ENCODE measurements around the gene KIRREL1. TPM values are rescaled to one million over a fixed set of nuclear protein-coding genes. Genes with fewer than 3 reads are reported as not detected.

KIRREL1 gene
- total RNA-seq, 1 experiment from 2014 or later = 30.5 TPM

DNA sequence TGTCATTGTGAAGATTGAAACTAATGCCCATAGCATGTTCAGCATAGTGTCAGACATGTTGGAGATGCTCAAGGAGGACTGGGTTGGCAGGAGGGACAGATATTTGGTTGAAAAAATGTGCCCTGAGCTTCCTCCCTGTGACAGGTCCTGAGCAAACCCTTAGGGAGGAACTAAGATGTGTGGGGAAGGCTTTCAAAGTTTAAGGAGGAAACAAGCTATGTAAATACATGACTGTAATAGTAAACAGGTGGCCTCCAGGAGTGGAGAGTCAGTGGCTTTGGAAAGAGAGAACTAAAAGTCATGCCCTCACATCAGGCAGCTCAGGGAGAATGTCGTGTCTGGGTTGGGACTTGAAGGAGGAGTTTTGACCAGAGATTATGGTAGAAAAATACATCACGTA lies 9.7 kb upstream of the KIRREL1 start:
- no CpG with 5 or more reads among the region's 2 CpGs for WGBS (ENCODE audit: extremely low coverage, insufficient read length, low lambda C conversion rate)
- Histone ChIP-seq H3K23me2 (ENCODE audit: insufficient read length, low read depth, low read length, poor library complexity, severe bottlenecking) (no peaks in the 10 kb centered on the region), H3K4ac (ENCODE audit: low read depth, low read length) (no peak overlapping the region), H2BK20ac (ENCODE audit: low read depth, low read length, poor library complexity, severe bottlenecking) (no peak overlapping the region), H3K9ac (ENCODE audit: extremely low read depth, insufficient read length, low read length) (no peak overlapping the region), H3K79me2 (ENCODE audit: insufficient read depth, low read length) (no peaks in the 10 kb centered on the region), H2AK5ac (ENCODE audit: insufficient read length, low read length) (no peak overlapping the region), H3K18ac (ENCODE audit: insufficient read length, low read depth, low read length) (no peak overlapping the region), H3K14ac (ENCODE audit: insufficient read depth, low read length) (no peak overlapping the region), H3K79me1 (ENCODE audit: insufficient read depth, low read depth, low read length, poor library complexity, severe bottlenecking) (no peaks in the 10 kb centered on the region), H4K8ac (replicated peaks; ENCODE audit: insufficient read length, low read depth, low read length) (no peak overlapping the region), H3K23ac (ENCODE audit: insufficient read length, low read depth, low read length) (no peak overlapping the region), H2BK120ac (ENCODE audit: low read depth, low read length, poor library complexity, severe bottlenecking) (no peak overlapping the region), H2AFZ (ENCODE audit: low read length) (no peak overlapping the region), H3K56ac (ENCODE audit: insufficient read length, low read depth, low read length) (no peak overlapping the region), H3T11ph (ENCODE audit: low read length) (no peak overlapping the region), H2BK12ac (ENCODE audit: insufficient read length, low read depth, low read length) (no peak overlapping the region), H4K5ac (ENCODE audit: insufficient read length, low read depth, low read length) (no peak overlapping the region), H4K20me1 (ENCODE audit: control insufficient read depth, insufficient read depth, insufficient read length) (no peaks in the 10 kb centered on the region), H4K91ac (ENCODE audit: insufficient read length, low read depth, low read length) (no peak overlapping the region), H3K27ac (ENCODE audit: insufficient read length, low read depth, low read length) (no peak overlapping the region), H3K4me1 (ENCODE audit: insufficient read depth, low read length) (peaks cover 9% of the 10 kb centered on the region; the same call in 1 of the 2 replicates), H3K4me2 (ENCODE audit: insufficient read depth, insufficient read length, low read length) (no peak overlapping the region), H3K9me3 (ENCODE audit: control insufficient read depth, low read depth, low read length) (no peaks in the 10 kb centered on the region), H2BK5ac (ENCODE audit: insufficient read length, low read length) (no peak overlapping the region), H3K27me3 (ENCODE audit: insufficient read depth, low read length) (no peaks in the 10 kb centered on the region), H2BK15ac (ENCODE audit: low read depth, low read length) (no peak overlapping the region)
- no peaks in the 10 kb centered on the region; the same call in 1 of the 2 replicates for H3K27me3 Mint-ChIP-seq (ENCODE audit: low read depth)
- H3K9me3 Mint-ChIP-seq = no peaks in the 10 kb centered on the region
- no peak for TF ChIP-seq CTCF (conservative IDR thresholded peaks at IDR 0.05)
- no peak overlapping the region for H3K4me3 Mint-ChIP-seq
- H3K4me1 Mint-ChIP-seq = peaks cover 33 to 37% of the 10 kb centered on the region in 2 experiments
- DNase-seq = no peak
- H3K27ac Mint-ChIP-seq = no peak overlapping the region
- H3K36me3 Mint-ChIP-seq (ENCODE audit: insufficient read depth in 1 of 3, low read depth in 3 of 3) = no peaks in the 10 kb centered on the region

All from H9 (cell line).